HepG2 (cell line): Measurements from ENCODE around the gene DLX1. TPM values are rescaled to one million over a fixed set of nuclear protein-coding genes. Genes with fewer than 3 reads are reported as not detected.

ENCODE experiments used
- ARNTL ChIP-seq: sonication (generic); formaldehyde crosslinking; IDR thresholded peaks from 2 replicates; pipeline ENCODE4 v1.4.0; 2020; ENCODE audit warnings: mild to moderate bottlenecking, missing genetic modification reagents
- HOXA9 ChIP-seq: sonication (generic); formaldehyde crosslinking; IDR thresholded peaks from 2 replicates; pipeline ENCODE4 v1.8.1; 2022; ENCODE audit warnings: missing genetic modification reagents, mild to moderate bottlenecking, moderate library complexity, borderline replicate concordance
- JARID2 ChIP-seq: sonication (generic); formaldehyde crosslinking; IDR thresholded peaks from 2 replicates; pipeline ENCODE4 v1.8.1; 2023; ENCODE audit warnings: missing genetic modification reagents, inconsistent platforms; ENCODE audit not compliant: insufficient replicate concordance
- MAF1 ChIP-seq: sonication (generic); formaldehyde crosslinking; IDR thresholded peaks from 2 replicates; pipeline ENCODE4 v1.5.0; 2020; ENCODE audit warnings: missing genetic modification reagents, borderline replicate concordance
- MTA3 ChIP-seq: sonication (generic); formaldehyde crosslinking; IDR thresholded peaks from 2 replicates; pipeline ENCODE4 v1.4.0; 2020; ENCODE audit warnings: missing genetic modification reagents
- MTF2 ChIP-seq: sonication (generic); formaldehyde crosslinking; IDR thresholded peaks from 2 replicates; pipeline ENCODE4 v1.5.0; 2020; ENCODE audit warnings: missing genetic modification reagents, borderline replicate concordance
- PAX8 ChIP-seq: sonication (generic); formaldehyde crosslinking; IDR thresholded peaks from 2 replicates; pipeline ENCODE4 v1.8.0; 2022; ENCODE audit warnings: mild to moderate bottlenecking, missing genetic modification reagents, borderline replicate concordance
- SMAD1 ChIP-seq: sonication (generic); formaldehyde crosslinking; IDR thresholded peaks from 2 replicates; pipeline ENCODE4 v1.4.0; 2020; ENCODE audit warnings: missing genetic modification reagents, low read depth, mild to moderate bottlenecking, borderline replicate concordance
- TARDBP ChIP-seq: sonication (generic); formaldehyde crosslinking; IDR thresholded peaks from 2 replicates; pipeline ENCODE4 v1.8.0; 2022; ENCODE audit warnings: mild to moderate bottlenecking, missing genetic modification reagents
- ZFP1 ChIP-seq: IDR thresholded peaks from 2 replicates; pipeline ENCODE4 v1.6.1; 2016
- ZNF33A ChIP-seq: sonication (generic); formaldehyde crosslinking; IDR thresholded peaks from 2 replicates; pipeline ENCODE4 v1.5.1; 2020; ENCODE audit warnings: missing genetic modification reagents, mild to moderate bottlenecking, moderate library complexity, borderline replicate concordance
- ZNF558 ChIP-seq: sonication (generic); formaldehyde crosslinking; IDR thresholded peaks from 2 replicates; pipeline ENCODE4 v1.9.0; 2022; ENCODE audit warnings: mild to moderate bottlenecking, missing genetic modification reagents, borderline replicate concordance
- ZNF572 ChIP-seq: sonication (generic); formaldehyde crosslinking; IDR thresholded peaks from 2 replicates; pipeline ENCODE4 v1.5.1; 2020; ENCODE audit warnings: mild to moderate bottlenecking, missing genetic modification reagents
- ZNF615 ChIP-seq: sonication (generic); formaldehyde crosslinking; IDR thresholded peaks from 2 replicates; pipeline ENCODE4 v1.5.0; 2020; ENCODE audit warnings: mild to moderate bottlenecking, missing genetic modification reagents, borderline replicate concordance
- ZNF619 ChIP-seq: sonication (generic); formaldehyde crosslinking; IDR thresholded peaks from 2 replicates; pipeline ENCODE4 v1.4.0; 2020; ENCODE audit warnings: mild to moderate bottlenecking, missing genetic modification reagents
- ZSCAN20 ChIP-seq: sonication (generic); formaldehyde crosslinking; IDR thresholded peaks from 2 replicates; pipeline ENCODE4 v1.4.0; 2020; ENCODE audit warnings: missing genetic modification reagents, mild to moderate bottlenecking, borderline replicate concordance
- polyA plus RNA-seq, 8 experiments: library from polyadenylated mRNA; depleted of rRNA in 3 of 8; stranded (reverse) in 7 of 8; unstranded in 1 of 8; fragments of >200 nt; fragmentation: Illumina TruSeq in 4 of 8; extraction: Trizol in 4 of 8; gene quantifications; 2 replicates each; pipeline versions ENCODE4 v1.2.1 to v1.2.3, GENCODE V29; 2011 to 2016; ENCODE audit warnings: low read depth in 4 of 8, missing spikeins in 1 of 8, mixed read lengths in 1 of 8; ENCODE audit not compliant: insufficient read depth in 1 of 8
- total RNA-seq, 5 experiments: library from RNA; depleted of rRNA; stranded (reverse); fragments of >200 nt; fragmentation: Illumina TruSeq; extraction: Trizol; gene quantifications; 2 replicates each; pipeline ENCODE4 v1.2.3, GENCODE V29; 2016; ENCODE audit warnings: low read depth in 1 of 5
- TF ChIP-seq, protein P1 (sequence below): sonication (generic); formaldehyde crosslinking; IDR thresholded peaks from 2 replicates; pipeline ENCODE4 v1.4.0; 2020; ENCODE audit warnings: missing genetic modification reagents
- TF ChIP-seq, protein P2 (sequence below): sonication (generic); formaldehyde crosslinking; IDR thresholded peaks from 2 replicates; pipeline ENCODE4 v1.4.0; 2020; ENCODE audit warnings: low read depth, mild to moderate bottlenecking, missing genetic modification reagents
- TF ChIP-seq, protein P3 (sequence below): sonication (generic); formaldehyde crosslinking; IDR thresholded peaks from 2 replicates; pipeline ENCODE4 v1.4.0; 2020; ENCODE audit warnings: missing genetic modification reagents
- TF ChIP-seq, protein P4 (sequence below): sonication (generic); formaldehyde crosslinking; IDR thresholded peaks from 2 replicates; pipeline ENCODE4 v1.8.1; 2022; ENCODE audit warnings: mild to moderate bottlenecking, missing genetic modification reagents

DLX1 gene
- total and polyA plus RNA-seq, 2 of the 13 experiments (the other 11 are each of a cell fraction or from before 2014, with no cell fraction given), result 0.18 to 0.86 TPM

DNA sequence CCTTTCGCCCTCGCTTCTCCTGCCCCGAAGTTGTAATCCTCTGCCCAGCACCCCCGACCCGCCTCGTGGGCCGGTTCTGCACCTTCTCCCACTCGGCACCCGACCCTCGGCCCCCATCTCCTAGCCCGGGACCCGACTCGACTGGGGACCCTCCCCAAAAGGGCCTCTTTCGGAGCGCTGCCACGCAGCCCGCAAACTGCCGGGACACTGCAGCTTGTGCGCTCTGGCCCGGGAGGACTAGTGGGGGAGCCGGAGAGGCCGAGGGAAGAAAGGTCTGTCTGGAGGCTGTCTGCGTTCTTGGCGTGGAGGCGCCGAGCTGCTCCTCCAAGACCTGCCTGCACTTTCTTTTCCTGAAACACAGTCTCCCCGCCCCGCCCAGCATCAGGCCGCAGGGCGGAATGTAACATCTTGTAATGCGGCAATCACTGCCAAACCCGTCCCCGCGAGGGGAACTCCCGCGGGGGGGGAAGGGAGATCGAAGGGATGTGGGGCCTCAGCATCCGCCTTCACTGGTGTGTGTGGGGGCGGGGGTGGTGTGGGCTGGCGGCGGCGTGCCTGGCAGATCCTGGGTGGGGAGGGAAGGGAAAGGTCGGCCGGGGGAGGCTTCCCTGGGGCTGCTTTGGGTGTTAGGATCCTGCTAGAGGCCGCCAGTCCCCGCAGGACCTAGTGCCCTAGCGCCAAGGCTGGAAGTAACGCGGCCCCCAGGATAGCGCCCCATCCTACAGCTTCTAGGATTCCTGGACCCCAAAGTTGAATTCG lies 10.0 kb downstream of the DLX1 start (continued):
- TF ChIP-seq ARNTL (CRISPR knock-in tag), result no peak
- TF ChIP-seq, protein P1, sequence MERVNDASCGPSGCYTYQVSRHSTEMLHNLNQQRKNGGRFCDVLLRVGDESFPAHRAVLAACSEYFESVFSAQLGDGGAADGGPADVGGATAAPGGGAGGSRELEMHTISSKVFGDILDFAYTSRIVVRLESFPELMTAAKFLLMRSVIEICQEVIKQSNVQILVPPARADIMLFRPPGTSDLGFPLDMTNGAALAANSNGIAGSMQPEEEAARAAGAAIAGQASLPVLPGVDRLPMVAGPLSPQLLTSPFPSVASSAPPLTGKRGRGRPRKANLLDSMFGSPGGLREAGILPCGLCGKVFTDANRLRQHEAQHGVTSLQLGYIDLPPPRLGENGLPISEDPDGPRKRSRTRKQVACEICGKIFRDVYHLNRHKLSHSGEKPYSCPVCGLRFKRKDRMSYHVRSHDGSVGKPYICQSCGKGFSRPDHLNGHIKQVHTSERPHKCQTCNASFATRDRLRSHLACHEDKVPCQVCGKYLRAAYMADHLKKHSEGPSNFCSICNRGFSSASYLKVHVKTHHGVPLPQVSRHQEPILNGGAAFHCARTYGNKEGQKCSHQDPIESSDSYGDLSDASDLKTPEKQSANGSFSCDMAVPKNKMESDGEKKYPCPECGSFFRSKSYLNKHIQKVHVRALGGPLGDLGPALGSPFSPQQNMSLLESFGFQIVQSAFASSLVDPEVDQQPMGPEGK (CRISPR knock-in tag), result 0 out of 2 replicates have a peak, but pooled peaks have one; percentile 5
- TF ChIP-seq ZFP1 (CRISPR knock-in tag), result no peak
- no peak for TF ChIP-seq TARDBP (CRISPR knock-in tag)
- TF ChIP-seq, protein P2, sequence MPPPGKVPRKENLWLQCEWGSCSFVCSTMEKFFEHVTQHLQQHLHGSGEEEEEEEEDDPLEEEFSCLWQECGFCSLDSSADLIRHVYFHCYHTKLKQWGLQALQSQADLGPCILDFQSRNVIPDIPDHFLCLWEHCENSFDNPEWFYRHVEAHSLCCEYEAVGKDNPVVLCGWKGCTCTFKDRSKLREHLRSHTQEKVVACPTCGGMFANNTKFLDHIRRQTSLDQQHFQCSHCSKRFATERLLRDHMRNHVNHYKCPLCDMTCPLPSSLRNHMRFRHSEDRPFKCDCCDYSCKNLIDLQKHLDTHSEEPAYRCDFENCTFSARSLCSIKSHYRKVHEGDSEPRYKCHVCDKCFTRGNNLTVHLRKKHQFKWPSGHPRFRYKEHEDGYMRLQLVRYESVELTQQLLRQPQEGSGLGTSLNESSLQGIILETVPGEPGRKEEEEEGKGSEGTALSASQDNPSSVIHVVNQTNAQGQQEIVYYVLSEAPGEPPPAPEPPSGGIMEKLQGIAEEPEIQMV (CRISPR knock-in tag), result no peak
- TF ChIP-seq ZNF33A (CRISPR knock-in tag), result no peak
- TF ChIP-seq MAF1 (CRISPR knock-in tag), result no peak
- TF ChIP-seq MTF2 (CRISPR knock-in tag), result peak; percentile 23; the same call in 1 of the 2 replicates
- no peak for TF ChIP-seq SMAD1
- TF ChIP-seq HOXA9 (CRISPR knock-in tag), result no peak
- no peak for TF ChIP-seq JARID2
- 0 out of 2 replicates have a peak, but pooled peaks have one; percentile 67 for TF ChIP-seq ZNF572 (CRISPR knock-in tag)
- no peak for TF ChIP-seq ZNF619
- TF ChIP-seq ZNF558 (CRISPR knock-in tag), result no peak
- no peak for TF ChIP-seq PAX8 (CRISPR knock-in tag)
- TF ChIP-seq, protein P3, sequence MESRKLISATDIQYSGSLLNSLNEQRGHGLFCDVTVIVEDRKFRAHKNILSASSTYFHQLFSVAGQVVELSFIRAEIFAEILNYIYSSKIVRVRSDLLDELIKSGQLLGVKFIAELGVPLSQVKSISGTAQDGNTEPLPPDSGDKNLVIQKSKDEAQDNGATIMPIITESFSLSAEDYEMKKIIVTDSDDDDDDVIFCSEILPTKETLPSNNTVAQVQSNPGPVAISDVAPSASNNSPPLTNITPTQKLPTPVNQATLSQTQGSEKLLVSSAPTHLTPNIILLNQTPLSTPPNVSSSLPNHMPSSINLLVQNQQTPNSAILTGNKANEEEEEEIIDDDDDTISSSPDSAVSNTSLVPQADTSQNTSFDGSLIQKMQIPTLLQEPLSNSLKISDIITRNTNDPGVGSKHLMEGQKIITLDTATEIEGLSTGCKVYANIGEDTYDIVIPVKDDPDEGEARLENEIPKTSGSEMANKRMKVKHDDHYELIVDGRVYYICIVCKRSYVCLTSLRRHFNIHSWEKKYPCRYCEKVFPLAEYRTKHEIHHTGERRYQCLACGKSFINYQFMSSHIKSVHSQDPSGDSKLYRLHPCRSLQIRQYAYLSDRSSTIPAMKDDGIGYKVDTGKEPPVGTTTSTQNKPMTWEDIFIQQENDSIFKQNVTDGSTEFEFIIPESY (CRISPR knock-in tag), result 0 out of 2 replicates have a peak, but pooled peaks have one; percentile 2
- no peak for TF ChIP-seq MTA3 (CRISPR knock-in tag)
- TF ChIP-seq ZNF615 (CRISPR knock-in tag), result no peak
- no peak for TF ChIP-seq ZSCAN20 (CRISPR knock-in tag)
- TF ChIP-seq, protein P4, sequence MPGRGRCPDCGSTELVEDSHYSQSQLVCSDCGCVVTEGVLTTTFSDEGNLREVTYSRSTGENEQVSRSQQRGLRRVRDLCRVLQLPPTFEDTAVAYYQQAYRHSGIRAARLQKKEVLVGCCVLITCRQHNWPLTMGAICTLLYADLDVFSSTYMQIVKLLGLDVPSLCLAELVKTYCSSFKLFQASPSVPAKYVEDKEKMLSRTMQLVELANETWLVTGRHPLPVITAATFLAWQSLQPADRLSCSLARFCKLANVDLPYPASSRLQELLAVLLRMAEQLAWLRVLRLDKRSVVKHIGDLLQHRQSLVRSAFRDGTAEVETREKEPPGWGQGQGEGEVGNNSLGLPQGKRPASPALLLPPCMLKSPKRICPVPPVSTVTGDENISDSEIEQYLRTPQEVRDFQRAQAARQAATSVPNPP (CRISPR knock-in tag), result no peak
